D721Med (cell line): ENCODE results near the gene PHAX.

ENCODE experiments used
- DNase-seq: peaks from one replicate; pipeline ENCODE4 v3.0.0; 2011; ENCODE audit warnings: low spot score; ENCODE audit not compliant: insufficient read length
- FAIRE-seq: peaks from 2 replicates; lab custom pipeline; 2011; peaks lifted over from hg19 to GRCh38; lab: Jason Lieb, UNC
- TF ChIP-seq, protein P1 (sequence below): IDR thresholded peaks from 2 replicates; pipeline ENCODE4 v1.5.1; 2012; ENCODE audit warnings: mild to moderate bottlenecking, control low read depth; ENCODE audit not compliant: insufficient read depth; ENCODE audit errors: missing control alignments

PHAX gene

DNA sequence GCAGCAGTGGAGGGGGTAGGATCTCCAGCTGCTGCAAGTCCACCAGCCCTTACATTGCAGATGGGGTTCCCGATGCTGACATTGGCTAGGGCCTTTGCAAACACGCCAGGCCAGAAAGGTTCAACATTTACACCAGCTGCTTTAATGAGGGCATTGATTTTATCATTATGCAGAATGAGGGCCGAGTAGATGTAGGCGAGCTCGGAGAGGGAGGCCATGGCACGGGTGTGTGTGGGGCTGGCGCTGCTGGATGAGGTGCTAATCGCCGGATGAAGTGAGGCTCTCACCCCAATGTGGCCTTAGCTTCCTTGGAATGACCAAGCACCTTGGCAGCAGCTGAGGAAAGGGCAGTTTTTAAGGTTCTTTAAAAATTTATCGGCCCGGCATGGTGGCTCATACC, 27.4 kb downstream of the PHAX start:
- no peak for FAIRE-seq
- TF ChIP-seq, protein P1, sequence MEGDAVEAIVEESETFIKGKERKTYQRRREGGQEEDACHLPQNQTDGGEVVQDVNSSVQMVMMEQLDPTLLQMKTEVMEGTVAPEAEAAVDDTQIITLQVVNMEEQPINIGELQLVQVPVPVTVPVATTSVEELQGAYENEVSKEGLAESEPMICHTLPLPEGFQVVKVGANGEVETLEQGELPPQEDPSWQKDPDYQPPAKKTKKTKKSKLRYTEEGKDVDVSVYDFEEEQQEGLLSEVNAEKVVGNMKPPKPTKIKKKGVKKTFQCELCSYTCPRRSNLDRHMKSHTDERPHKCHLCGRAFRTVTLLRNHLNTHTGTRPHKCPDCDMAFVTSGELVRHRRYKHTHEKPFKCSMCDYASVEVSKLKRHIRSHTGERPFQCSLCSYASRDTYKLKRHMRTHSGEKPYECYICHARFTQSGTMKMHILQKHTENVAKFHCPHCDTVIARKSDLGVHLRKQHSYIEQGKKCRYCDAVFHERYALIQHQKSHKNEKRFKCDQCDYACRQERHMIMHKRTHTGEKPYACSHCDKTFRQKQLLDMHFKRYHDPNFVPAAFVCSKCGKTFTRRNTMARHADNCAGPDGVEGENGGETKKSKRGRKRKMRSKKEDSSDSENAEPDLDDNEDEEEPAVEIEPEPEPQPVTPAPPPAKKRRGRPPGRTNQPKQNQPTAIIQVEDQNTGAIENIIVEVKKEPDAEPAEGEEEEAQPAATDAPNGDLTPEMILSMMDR: no peak
- no peak for DNase-seq

DNA sequence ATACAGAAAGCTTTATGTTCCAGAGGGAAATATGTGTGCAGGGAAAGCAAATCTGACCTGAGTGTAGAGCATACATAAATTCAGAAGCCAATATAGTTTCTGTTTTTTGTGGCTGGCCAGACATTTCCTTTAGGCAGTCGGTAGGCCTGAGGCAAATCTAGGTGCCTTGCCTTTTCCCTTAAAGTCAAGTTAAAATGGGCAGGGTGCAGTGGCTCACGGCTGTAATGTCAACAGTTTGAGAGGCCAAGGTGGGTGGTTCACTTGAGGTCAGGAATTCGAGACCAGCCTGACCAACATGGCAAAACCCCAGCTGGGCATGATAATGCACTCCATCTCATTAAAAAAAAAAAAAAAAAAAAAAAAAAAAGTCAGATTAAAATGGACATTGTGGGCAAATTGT, 31.2 kb downstream of the PHAX start:
- DNase-seq (no peak), FAIRE-seq (no peak)
- TF ChIP-seq, protein P1: no peak

DNA sequence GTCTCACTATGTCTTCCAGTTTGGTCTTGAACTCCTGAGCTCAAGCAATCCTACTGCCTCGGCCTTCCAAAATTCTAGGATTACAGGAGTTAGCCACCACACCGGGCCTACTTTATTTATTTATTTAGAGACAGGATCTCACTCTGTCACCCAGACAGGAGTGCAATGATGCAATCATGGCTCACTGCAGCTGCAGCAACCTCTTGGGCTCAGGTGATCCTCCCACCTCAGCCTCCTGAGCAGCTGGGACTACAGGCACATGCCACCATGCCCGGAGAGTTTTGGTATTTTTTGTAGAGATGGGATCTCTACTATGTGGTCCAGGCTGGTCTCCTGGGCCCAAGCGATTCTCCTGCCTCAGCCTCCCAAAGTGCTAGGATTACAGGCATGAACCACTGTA, 32.8 kb downstream of the PHAX start:
- TF ChIP-seq, protein P1: no peak
- DNase-seq (no peak), FAIRE-seq (no peak)

DNA sequence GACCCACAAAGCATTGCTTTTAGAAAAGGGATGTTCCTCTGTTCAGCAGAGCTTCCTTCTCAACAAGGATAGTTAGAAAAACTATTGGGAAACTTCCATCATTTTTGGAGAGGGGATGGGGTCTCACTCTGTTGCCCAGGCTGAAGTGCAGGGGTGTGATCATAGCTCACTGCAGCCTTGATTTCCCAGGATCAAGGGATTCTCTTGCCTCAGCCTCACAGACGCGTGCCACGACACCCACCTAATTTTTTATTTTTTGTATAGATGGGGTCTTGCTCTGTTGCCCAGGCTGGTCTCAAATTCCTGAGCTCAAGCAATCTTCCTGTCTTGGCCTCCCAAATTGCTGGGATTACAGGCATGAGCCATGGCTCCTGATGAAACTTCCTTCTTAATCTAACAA, 34.8 kb downstream of the PHAX start:
- no peak for DNase-seq
- TF ChIP-seq, protein P1: no peak
- no peak for FAIRE-seq

DNA sequence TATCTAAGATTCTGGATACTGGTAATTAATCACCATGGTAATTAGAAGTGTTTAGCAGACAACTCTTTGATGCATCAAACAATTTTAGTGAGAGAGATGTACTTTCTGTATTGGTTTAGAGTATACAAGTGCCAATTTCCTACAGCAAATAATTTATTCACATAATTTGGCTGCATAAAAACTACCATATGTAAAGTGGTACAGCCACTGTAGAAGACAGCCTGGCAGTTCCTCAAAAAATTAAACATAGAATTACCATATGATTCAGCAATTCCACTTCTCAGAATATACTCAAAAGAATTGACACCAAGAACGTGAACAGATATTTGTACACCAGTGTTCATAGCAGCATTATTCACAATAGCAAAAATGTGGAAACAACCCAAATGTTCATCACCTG, 36.2 kb downstream of the PHAX start:
- TF ChIP-seq, protein P1: no peak
- DNase-seq (no peak), FAIRE-seq (no peak)

DNA sequence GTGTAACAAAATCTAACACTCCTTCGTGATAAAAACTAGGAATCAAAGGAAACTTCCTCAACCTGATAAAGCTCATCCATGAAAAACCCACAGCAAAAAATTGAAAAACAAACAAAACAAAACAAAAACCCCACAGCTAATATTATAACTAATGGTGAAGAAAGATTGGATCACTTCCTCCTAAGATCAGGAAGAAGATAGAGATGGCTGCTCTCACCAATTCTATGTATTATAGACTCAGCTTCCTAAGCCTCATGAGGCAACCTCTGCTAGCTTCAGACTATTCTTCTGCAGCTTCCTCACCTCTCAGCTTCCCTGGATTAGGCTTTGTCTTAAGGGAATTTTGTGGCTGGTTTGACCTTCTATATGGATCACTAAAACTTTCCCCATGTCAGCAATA, 40.1 kb downstream of the PHAX start:
- DNase-seq: no peak
- TF ChIP-seq, protein P1: no peak
- no peak for FAIRE-seq

DNA sequence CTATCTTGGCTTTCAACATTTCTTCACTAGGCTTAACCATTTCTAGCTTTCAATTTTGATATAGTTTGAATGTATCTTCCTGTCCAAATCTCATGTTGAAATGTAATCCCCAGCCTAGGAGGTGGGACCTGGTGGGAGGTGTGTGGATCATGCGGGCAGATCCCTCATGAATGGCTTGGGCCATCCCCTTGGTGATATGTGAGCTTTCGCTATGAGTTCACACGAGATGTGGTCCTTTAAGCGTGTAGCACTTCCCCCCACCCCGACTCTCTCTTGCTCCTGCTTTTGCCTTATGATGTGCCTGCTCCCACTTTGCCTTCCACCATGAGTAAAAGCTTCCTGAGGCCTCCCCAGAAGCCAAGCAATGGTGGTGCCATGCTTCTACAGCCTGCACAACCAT, 40.6 kb downstream of the PHAX start:
- DNase-seq (no peak), FAIRE-seq (no peak)
- TF ChIP-seq, protein P1: no peak
